PC-9 (cell line): ENCODE measurements around the gene MBD5. TPM values are rescaled to one million over a fixed set of nuclear protein-coding genes. Genes with fewer than 3 reads are reported as not detected.
A peak's percentile ranks its signal among the peaks of the same experiment; 100 is the strongest.

Experiments
- BruUV-seq: library from RNA; stranded (reverse); fragments of 400-500 nt; replicated peaks from 2 replicates; lab custom pipeline; 2021; lab: Mats Ljungman, UMichigan
- CTCF ChIA-PET: fragments of 300-600 bp; sonication (Branson Sonifier 250); formaldehyde crosslinking; loops from one replicate; lab custom pipeline; 2022; ENCODE audit warnings: antibody characterized with exemption; lab: Charles Lee
- POLR2A ChIA-PET: fragments of 300-600 bp; sonication (Branson Sonifier 250); formaldehyde crosslinking; loops from one replicate; lab custom pipeline; 2022; ENCODE audit warnings: antibody characterized with exemption; ENCODE audit not compliant: unreplicated experiment; lab: Charles Lee
- DNase-seq, 2 experiments: peaks; one replicate each; pipeline versions ENCODE4 v3.0.0 to v3.0.0-alpha.2; 2015 to 2022; ENCODE audit warnings: mixed read lengths in 1 of 2
- H2AFZ ChIP-seq: fragments of 200-600 bp; sonication (generic); 2 replicates; pipeline ENCODE4 v1.8.1; 2017; ENCODE audit warnings: antibody characterized with exemption
- H3F3A ChIP-seq: fragments of 200-600 bp; sonication (generic); 2 replicates; pipeline ENCODE4 v1.8.1; 2017; ENCODE audit warnings: antibody characterized with exemption, mild to moderate bottlenecking, low read depth; ENCODE audit not compliant: insufficient read depth
- H3K27ac ChIP-seq: fragments of 200-600 bp; sonication (generic); 2 replicates; pipeline ENCODE4 v1.6.1; 2016; ENCODE audit warnings: mixed run types
- H3K27me3 ChIP-seq: fragments of 200-600 bp; sonication (generic); 2 replicates; pipeline ENCODE4 v1.6.1; 2016; ENCODE audit warnings: low read depth, mixed run types; ENCODE audit not compliant: insufficient read depth
- H3K36me3 ChIP-seq: fragments of 200-600 bp; sonication (generic); 2 replicates; pipeline ENCODE4 v1.6.1; 2016; ENCODE audit warnings: low read depth, mixed run types
- H3K4me1 ChIP-seq: fragments of 200-600 bp; sonication (generic); replicated peaks from 2 replicates; pipeline ENCODE4 v1.6.1; 2016; ENCODE audit warnings: mixed run types; ENCODE audit not compliant: insufficient read depth
- H3K4me2 ChIP-seq: fragments of 200-600 bp; sonication (generic); 2 replicates; pipeline ENCODE4 v1.6.1; 2017; ENCODE audit warnings: mixed run types
- H3K4me3 ChIP-seq: fragments of 200-600 bp; sonication (generic); 2 replicates; pipeline ENCODE4 v1.6.1; 2016; ENCODE audit warnings: mixed run types
- H3K79me2 ChIP-seq: fragments of 200-600 bp; sonication (generic); 2 replicates; pipeline ENCODE4 v1.6.1; 2017; ENCODE audit warnings: low read depth, mixed run types
- H3K9me2 ChIP-seq: fragments of 200-600 bp; sonication (generic); 2 replicates; pipeline ENCODE4 v1.8.1; 2017; ENCODE audit warnings: mild to moderate bottlenecking; ENCODE audit not compliant: insufficient read depth
- H3K9me3 ChIP-seq: fragments of 200-600 bp; sonication (generic); 2 replicates; pipeline ENCODE4 v1.8.1; 2016; ENCODE audit warnings: low read depth; ENCODE audit not compliant: insufficient read depth
- H4K20me1 ChIP-seq: fragments of 200-600 bp; sonication (generic); 2 replicates; pipeline ENCODE4 v1.8.1; 2017; ENCODE audit not compliant: insufficient read depth
- EZH2 ChIP-seq: fragments of 200-600 bp; sonication (generic); IDR thresholded peaks from 2 replicates; pipeline ENCODE4 v1.8.0; 2017; ENCODE audit warnings: antibody characterized with exemption, low read depth
- intact Hi-C: fragments of 100-400 bp; cut with micrococcal nuclease; formaldehyde crosslinking; loops from one replicate; pipeline ENCODE4 v1.10.0; 2022; ENCODE audit not compliant: unreplicated experiment
- total RNA-seq: library from RNA; stranded (reverse); gene quantifications from 2 replicates; pipeline ENCODE4 v1.2.3, GENCODE V29; 2021
- TF ChIP-seq, protein P1 (sequence below): fragments of 200-600 bp; sonication (generic); conservative IDR thresholded peaks from 2 replicates; pipeline ENCODE4 v1.6.1; 2017; ENCODE audit warnings: mixed run types, antibody characterized with exemption, mild to moderate bottlenecking, moderate library complexity

Gene MBD5
- total RNA-seq, 1 experiment from 2014 or later, result 46.5 TPM

DNA sequence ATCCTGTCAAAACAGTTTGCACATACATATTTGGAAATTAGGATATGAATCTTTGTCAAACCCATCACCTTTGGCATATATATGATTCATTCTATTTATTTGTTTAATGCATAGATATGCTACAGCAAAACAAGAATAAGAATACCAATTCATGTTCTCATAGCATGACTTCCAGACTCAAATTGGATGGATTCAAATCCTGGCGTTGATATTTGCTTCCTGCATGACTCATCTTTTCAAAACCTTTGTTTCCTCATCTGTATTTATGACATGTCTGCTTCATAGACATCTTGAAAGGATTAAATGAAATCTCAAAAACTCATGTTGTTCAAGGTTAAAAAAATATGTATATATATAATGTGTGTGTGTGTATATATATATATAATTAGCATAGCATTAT is 261.3 kb downstream of the MBD5 start:
- Histone ChIP-seq H3F3A (no peaks in the 10 kb centered on the region), H3K9me3 (no peaks in the 10 kb centered on the region), H3K36me3 (no peaks in the 10 kb centered on the region), H2AFZ (no peak overlapping the region), H3K27ac (no peak overlapping the region), H3K4me1 (no peaks in the 10 kb centered on the region), H3K4me2 (no peak overlapping the region), H4K20me1 (no peaks in the 10 kb centered on the region), H3K9me2 (no peaks in the 10 kb centered on the region), H3K4me3 (no peak overlapping the region), H3K27me3 (no peaks in the 10 kb centered on the region), H3K79me2 (no peaks in the 10 kb centered on the region)
- TF ChIP-seq EZH2, result no peak
- TF ChIP-seq, protein P1, sequence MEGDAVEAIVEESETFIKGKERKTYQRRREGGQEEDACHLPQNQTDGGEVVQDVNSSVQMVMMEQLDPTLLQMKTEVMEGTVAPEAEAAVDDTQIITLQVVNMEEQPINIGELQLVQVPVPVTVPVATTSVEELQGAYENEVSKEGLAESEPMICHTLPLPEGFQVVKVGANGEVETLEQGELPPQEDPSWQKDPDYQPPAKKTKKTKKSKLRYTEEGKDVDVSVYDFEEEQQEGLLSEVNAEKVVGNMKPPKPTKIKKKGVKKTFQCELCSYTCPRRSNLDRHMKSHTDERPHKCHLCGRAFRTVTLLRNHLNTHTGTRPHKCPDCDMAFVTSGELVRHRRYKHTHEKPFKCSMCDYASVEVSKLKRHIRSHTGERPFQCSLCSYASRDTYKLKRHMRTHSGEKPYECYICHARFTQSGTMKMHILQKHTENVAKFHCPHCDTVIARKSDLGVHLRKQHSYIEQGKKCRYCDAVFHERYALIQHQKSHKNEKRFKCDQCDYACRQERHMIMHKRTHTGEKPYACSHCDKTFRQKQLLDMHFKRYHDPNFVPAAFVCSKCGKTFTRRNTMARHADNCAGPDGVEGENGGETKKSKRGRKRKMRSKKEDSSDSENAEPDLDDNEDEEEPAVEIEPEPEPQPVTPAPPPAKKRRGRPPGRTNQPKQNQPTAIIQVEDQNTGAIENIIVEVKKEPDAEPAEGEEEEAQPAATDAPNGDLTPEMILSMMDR, result no peak
- ChIA-PET CTCF (no interaction called here), POLR2A (no interaction called here)
- no TSS peak for BruUV-seq
- intact Hi-C loops, result no loop called here
- peak in 1 of 2 experiments; percentile 38 for DNase-seq

DNA sequence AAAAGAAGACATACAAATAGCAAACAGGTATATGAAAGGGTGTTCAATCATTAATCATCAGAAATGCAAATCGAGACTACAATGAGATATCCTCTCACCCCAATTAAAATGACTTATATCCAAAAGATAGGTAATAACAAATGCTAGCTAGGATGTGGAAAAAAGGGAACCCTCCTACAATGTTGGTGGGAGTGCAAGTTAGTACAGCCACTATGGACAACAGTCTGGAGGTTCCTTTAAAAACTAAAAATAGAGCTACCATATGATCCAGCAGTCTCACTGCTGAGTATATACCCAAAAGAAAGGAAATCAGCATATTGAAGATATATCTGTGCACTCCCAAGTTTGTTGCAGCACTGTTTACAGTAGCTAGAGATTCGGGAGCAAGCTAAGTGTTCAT is 271.5 kb downstream of the MBD5 start:
- H3K36me3 ChIP-seq, result no peaks in the 10 kb centered on the region
- H3K9me2 ChIP-seq, result no peaks in the 10 kb centered on the region
- H3K4me2 ChIP-seq, result no peak overlapping the region
- no peaks in the 10 kb centered on the region for H3K79me2 ChIP-seq
- intact Hi-C loops, result no loop called here
- H4K20me1 ChIP-seq, result no peaks in the 10 kb centered on the region
- H3K4me3 ChIP-seq, result no peak overlapping the region
- ChIA-PET CTCF (no interaction called here), POLR2A (no interaction called here)
- no peak overlapping the region for H2AFZ ChIP-seq
- H3K9me3 ChIP-seq, result no peaks in the 10 kb centered on the region
- H3F3A ChIP-seq, result no peaks in the 10 kb centered on the region
- H3K4me1 ChIP-seq, result no peaks in the 10 kb centered on the region
- H3K27ac ChIP-seq, result no peak overlapping the region
- DNase-seq, result no peak
- H3K27me3 ChIP-seq, result no peaks in the 10 kb centered on the region
- no TSS peak for BruUV-seq
- TF ChIP-seq, protein P1, result no peak
- no peak for TF ChIP-seq EZH2

DNA sequence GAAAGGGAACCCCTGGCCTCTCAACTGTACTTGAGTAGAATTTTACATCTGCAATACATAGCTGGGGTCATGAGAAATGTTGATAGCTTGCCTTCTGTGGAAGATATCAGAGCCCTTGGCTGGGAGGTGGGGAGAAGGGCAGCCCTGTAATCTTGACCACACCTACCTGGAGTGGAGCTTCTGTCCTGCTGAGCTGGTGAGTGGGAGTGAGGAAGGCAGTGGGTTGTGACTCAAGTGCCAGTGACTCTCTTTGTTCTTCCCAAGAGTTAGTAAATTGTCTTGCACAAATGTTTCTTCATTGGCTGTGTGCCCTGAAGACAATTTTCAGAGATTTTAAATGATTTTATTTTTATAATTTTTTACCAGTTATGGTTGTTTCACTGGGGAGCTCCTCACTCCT is 277.3 kb downstream of the MBD5 start:
- Histone ChIP-seq H3K9me3 (no peaks in the 10 kb centered on the region), H3K9me2 (no peaks in the 10 kb centered on the region), H3K27ac (no peak overlapping the region), H3K4me3 (no peak overlapping the region), H3K4me2 (no peak overlapping the region), H4K20me1 (no peaks in the 10 kb centered on the region), H3K79me2 (no peaks in the 10 kb centered on the region), H3K36me3 (no peaks in the 10 kb centered on the region), H3K4me1 (no peaks in the 10 kb centered on the region), H3K27me3 (no peaks in the 10 kb centered on the region), H3F3A (no peaks in the 10 kb centered on the region), H2AFZ (no peak overlapping the region)
- no TSS peak for BruUV-seq
- TF ChIP-seq, protein P1, result no peak
- TF ChIP-seq EZH2, result no peak
- no peak for DNase-seq
- POLR2A ChIA-PET, result interaction anchor here (0.6 kb wide), 1 partner anchor 275 kb away, joined by 6 read pairs; no protein-coding TSS in a partner anchor
- intact Hi-C loops, result no loop called here
- CTCF ChIA-PET, result no interaction called here
